Activated CD8-positive, alpha-beta T cell treated with anti-CD3 and anti-CD28 coated beads for 36 hours (primary cell): ENCODE results near the gene TMEM88. TPM values are rescaled to one million over a fixed set of nuclear protein-coding genes. Genes with fewer than 3 reads are reported as not detected.

Experiments used
- ATAC-seq: fragments of 200-7000 bp; cut with Tn5 transposase; one replicate; pipeline ENCODE4 v1.10.0; 2021; ENCODE audit warnings: mild to moderate bottlenecking, moderate library complexity
- CTCF ChIA-PET: fragments of 350-600 bp; sonication (Branson Sonifier 250); formaldehyde crosslinking; loops from one replicate; lab custom pipeline; 2021; ENCODE audit warnings: antibody characterized with exemption; lab: Charles Lee
- POLR2A ChIA-PET: fragments of 350-600 bp; sonication (Branson Sonifier 250); formaldehyde crosslinking; loops from one replicate; lab custom pipeline; 2021; ENCODE audit warnings: antibody characterized with exemption; lab: Charles Lee
- DNase-seq: peaks from one replicate; pipeline ENCODE4 v3.0.0-alpha.2; 2020
- H3K27ac Mint-ChIP-seq: one replicate; pipeline ENCODE4 v1.8.0; 2021; ENCODE audit warnings: mild to moderate bottlenecking, mixed read lengths
- H3K27me3 Mint-ChIP-seq: one replicate; pipeline ENCODE4 v1.8.0; 2021; ENCODE audit warnings: mixed read lengths
- H3K36me3 Mint-ChIP-seq: one replicate; pipeline ENCODE4 v1.8.0; 2021; ENCODE audit warnings: low read depth, mixed read lengths
- H3K4me1 Mint-ChIP-seq: one replicate; pipeline ENCODE4 v1.8.0; 2021; ENCODE audit warnings: low read depth, mixed read lengths
- H3K4me3 Mint-ChIP-seq: one replicate; pipeline ENCODE4 v1.8.0; 2021; ENCODE audit warnings: mild to moderate bottlenecking, moderate library complexity, mixed read lengths
- H3K9me3 Mint-ChIP-seq: one replicate; pipeline ENCODE4 v1.8.0; 2021; ENCODE audit warnings: mixed read lengths
- CTCF ChIP-seq: fragments of 200-600 bp; IDR thresholded peaks from one replicate; pipeline ENCODE4 v1.8.0; 2022; ENCODE audit warnings: antibody characterized with exemption, mild to moderate bottlenecking
- intact Hi-C: fragments of 100-400 bp; cut with micrococcal nuclease; formaldehyde crosslinking; loops from one replicate; pipeline ENCODE4 v1.10.0; 2022
- total RNA-seq, 2 experiments: library from RNA; stranded (reverse); gene quantifications; one replicate each; pipeline ENCODE4 v1.2.3, GENCODE V29; 2021

TMEM88 gene
- total RNA-seq, 2 experiments from 2014 or later, result 2.4 to 2.9 TPM

GRCh38 chr17:7886227-7887037, 31.6 kb downstream of the TMEM88 start:
- DNase-seq (peak; percentile 78), ATAC-seq (peak; percentile 4)
- TF ChIP-seq CTCF, result no peak
- ChIA-PET CTCF (interaction anchor here (1.0 to 1.5 kb wide), 3 partner anchors 26 to 51 kb away, joined by 3 to 5 read pairs (median 4); no protein-coding TSS in a partner anchor), POLR2A (interaction anchor here (0.7 to 1.8 kb wide), 15 partner anchors 9 to 396 kb away, joined by 3 to 16 read pairs (median 4); partner anchors contain the start of genes NAA38 and RNF227)
- H3K4me3 Mint-ChIP-seq, result no peak overlapping the region
- no peak overlapping the region for H3K27ac Mint-ChIP-seq
- H3K36me3 Mint-ChIP-seq, result peaks cover 26% of the 10 kb centered on the region
- peaks cover 10% of the 10 kb centered on the region for H3K4me1 Mint-ChIP-seq
- H3K9me3 Mint-ChIP-seq, result no peaks in the 10 kb centered on the region
- intact Hi-C loops, result loop anchor here (5.0 kb wide), 1 partner anchor 44 kb away; no protein-coding TSS in a partner anchor
- H3K27me3 Mint-ChIP-seq, result no peaks in the 10 kb centered on the region

GRCh38 chr17:7887038-7887481, 32.2 kb downstream of the TMEM88 start:
- Mint-ChIP-seq H3K27ac (no peak overlapping the region), H3K9me3 (no peaks in the 10 kb centered on the region), H3K4me3 (no peak overlapping the region), H3K27me3 (no peaks in the 10 kb centered on the region), H3K36me3 (peaks cover 29% of the 10 kb centered on the region), H3K4me1 (peaks cover 10% of the 10 kb centered on the region)
- ATAC-seq, result no peak
- no peak for TF ChIP-seq CTCF
- intact Hi-C loops, result loop anchor here (5.0 kb wide), 1 partner anchor 45 kb away; no protein-coding TSS in a partner anchor
- POLR2A ChIA-PET, result interaction anchor here (1.0 to 1.8 kb wide), 4 partner anchors 23 to 335 kb away, joined by 3 to 4 read pairs (median 4); no protein-coding TSS in a partner anchor
- no peak for DNase-seq
- CTCF ChIA-PET, result interaction anchor here (1.0 to 1.5 kb wide), 2 partner anchors 27 to 46 kb away, joined by 3 to 5 read pairs; no protein-coding TSS in a partner anchor

- no peak overlapping the region for H3K27ac Mint-ChIP-seq
- H3K36me3 Mint-ChIP-seq, result peaks cover 30% of the 10 kb centered on the region
- intact Hi-C loops, result loop anchor here (5.0 kb wide), 1 partner anchor 45 kb away; no protein-coding TSS in a partner anchor
- no peak for TF ChIP-seq CTCF
- H3K27me3 Mint-ChIP-seq, result no peaks in the 10 kb centered on the region
- ChIA-PET CTCF (no interaction called here), POLR2A (interaction anchor here (1.8 kb wide), 2 partner anchors 11 to 23 kb away, joined by 4 to 9 read pairs; no protein-coding TSS in a partner anchor)
- H3K9me3 Mint-ChIP-seq, result no peaks in the 10 kb centered on the region
- ATAC-seq, result peak; percentile 79
- DNase-seq, result peak; percentile 98
- H3K4me1 Mint-ChIP-seq, result peaks cover 10% of the 10 kb centered on the region
- H3K4me3 Mint-ChIP-seq, result no peak overlapping the region
Observed at GRCh38 chr17:7887482-7888183, 32.8 kb downstream of the TMEM88 start.

GRCh38 chr17:7888184-7888920, 33.5 kb downstream of the TMEM88 start, which contains the start of gene CHD3:
Gene CHD3 (plus strand): TSS chr17:7888789. CDS start chr17:7889001, 212 bp downstream.
- Mint-ChIP-seq H3K4me3 (no peak within 1 kb of the TSS), H3K36me3 (peaks cover 32% of the 10 kb centered on the region), H3K27ac (no peak within 1 kb of the TSS), H3K4me1 (peaks cover 10% of the 10 kb centered on the region), H3K9me3 (no peaks in the 10 kb centered on the region), H3K27me3 (no peaks in the 10 kb centered on the region)
- CTCF ChIA-PET, result interaction anchor here (1.0 to 1.1 kb wide), 3 partner anchors 17 to 153 kb away, joined by 3 to 4 read pairs (median 3); no protein-coding TSS in a partner anchor
- POLR2A ChIA-PET, result interaction anchor here (0.9 to 1.8 kb wide), 4 partner anchors 8 to 101 kb away, joined by 3 to 9 read pairs (median 4); no protein-coding TSS in a partner anchor
- DNase-seq, result peak; percentile 77
- no peak for TF ChIP-seq CTCF
- intact Hi-C loops, result loop anchor here (5.0 kb wide), 1 partner anchor 46 kb away; no protein-coding TSS in a partner anchor
- ATAC-seq, result no peak
